ENCODE results near the gene GRM7.

GRM7 gene

DNA sequence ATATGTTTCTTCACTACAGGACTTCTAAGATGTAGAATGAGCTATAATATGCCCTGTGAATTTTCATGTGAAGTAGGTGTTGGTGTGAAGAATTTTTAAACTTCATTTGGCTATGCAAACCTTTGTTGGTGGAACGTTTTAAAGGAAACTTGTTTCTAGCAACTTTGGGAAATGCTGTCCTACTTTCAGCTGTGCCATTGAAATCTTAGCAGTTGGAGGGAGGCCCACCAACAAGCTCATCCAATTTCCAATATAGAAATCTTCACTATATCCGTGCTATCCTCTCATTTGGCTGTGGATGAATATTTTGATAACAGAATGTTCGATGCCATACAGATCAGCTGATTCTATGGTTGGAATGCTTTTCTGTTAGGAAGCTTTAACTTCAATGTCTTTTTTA lies 51.3 kb downstream of the GRM7 start:
- POLR2A ChIA-PET: interaction anchor here (0.5 kb wide), 1 partner anchor 264 kb away, joined by 3 read pairs; no protein-coding TSS in a partner anchor
- Histone ChIP-seq H3K4me1 (ENCODE audit: control insufficient read depth, insufficient read depth, low read length) (no peaks in the 10 kb centered on the region), H3K36me3 (ENCODE audit: control insufficient read depth in 2 of 2, insufficient read depth in 1 of 2, low read length in 2 of 2) (no peaks in the 10 kb centered on the region)

DNA sequence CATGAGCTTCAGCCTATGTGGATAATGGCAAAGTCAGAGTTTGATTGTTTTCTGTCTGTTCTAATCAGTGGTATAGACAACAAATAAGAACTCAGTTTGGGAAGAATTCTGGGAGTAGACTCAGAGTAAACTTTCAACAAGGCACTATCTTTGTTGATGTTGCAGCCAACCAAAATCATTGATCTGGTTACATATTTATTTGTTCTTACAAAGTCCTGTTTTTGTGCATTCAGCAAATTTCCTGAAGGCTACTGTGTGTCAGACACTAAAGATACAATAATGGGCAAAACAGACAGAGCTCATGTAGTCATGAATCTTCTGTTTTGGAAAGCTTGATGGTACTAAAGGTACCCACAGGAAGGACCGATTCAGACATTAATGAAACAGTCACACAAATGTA lies 55.0 kb downstream of the GRM7 start:
- CTCF ChIA-PET: no interaction called here
- POLR2A ChIA-PET: no interaction called here
- Histone ChIP-seq H3K4me3 (ENCODE audit: low read depth, low read length) (no peak overlapping the region), H3K27ac (ENCODE audit: extremely low read depth, low read depth, low read length) (no peak overlapping the region), H3K36me3 (ENCODE audit: control insufficient read depth in 2 of 2, insufficient read depth in 1 of 2, low read length in 2 of 2) (no peaks in the 10 kb centered on the region), H3K4me1 (ENCODE audit: control insufficient read depth, insufficient read depth, low read length) (no peaks in the 10 kb centered on the region), H3K9me3 (ENCODE audit: control insufficient read depth, insufficient read depth, low read depth, low read length) (no peaks in the 10 kb centered on the region)
- TF ChIP-seq ZNF214 (tag by site-specific recombination; IDR thresholded peaks at IDR 0.05; ENCODE audit: borderline replicate concordance) (no peak), ZNF544 (tag by site-specific recombination; IDR thresholded peaks at IDR 0.05) (no peak), ZNF530 (tag by site-specific recombination; IDR thresholded peaks at IDR 0.05; ENCODE audit: low read depth) (no peak), ZNF274 (IDR thresholded peaks at IDR 0.05; ENCODE audit: low read length) (no peak), ZNF274 (tag by site-specific recombination; IDR thresholded peaks at IDR 0.05; ENCODE audit: borderline replicate concordance) (no peak), ZNF76 (tag by site-specific recombination; IDR thresholded peaks at IDR 0.05; ENCODE audit: borderline replicate concordance, low read depth) (no peak), GLI4 (tag by site-specific recombination; IDR thresholded peaks at IDR 0.05) (no peak)
- TF ChIP-seq, protein P1, sequence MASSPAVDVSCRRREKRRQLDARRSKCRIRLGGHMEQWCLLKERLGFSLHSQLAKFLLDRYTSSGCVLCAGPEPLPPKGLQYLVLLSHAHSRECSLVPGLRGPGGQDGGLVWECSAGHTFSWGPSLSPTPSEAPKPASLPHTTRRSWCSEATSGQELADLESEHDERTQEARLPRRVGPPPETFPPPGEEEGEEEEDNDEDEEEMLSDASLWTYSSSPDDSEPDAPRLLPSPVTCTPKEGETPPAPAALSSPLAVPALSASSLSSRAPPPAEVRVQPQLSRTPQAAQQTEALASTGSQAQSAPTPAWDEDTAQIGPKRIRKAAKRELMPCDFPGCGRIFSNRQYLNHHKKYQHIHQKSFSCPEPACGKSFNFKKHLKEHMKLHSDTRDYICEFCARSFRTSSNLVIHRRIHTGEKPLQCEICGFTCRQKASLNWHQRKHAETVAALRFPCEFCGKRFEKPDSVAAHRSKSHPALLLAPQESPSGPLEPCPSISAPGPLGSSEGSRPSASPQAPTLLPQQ (tag by site-specific recombination; IDR thresholded peaks at IDR 0.05): no peak
- TF ChIP-seq, protein P2, sequence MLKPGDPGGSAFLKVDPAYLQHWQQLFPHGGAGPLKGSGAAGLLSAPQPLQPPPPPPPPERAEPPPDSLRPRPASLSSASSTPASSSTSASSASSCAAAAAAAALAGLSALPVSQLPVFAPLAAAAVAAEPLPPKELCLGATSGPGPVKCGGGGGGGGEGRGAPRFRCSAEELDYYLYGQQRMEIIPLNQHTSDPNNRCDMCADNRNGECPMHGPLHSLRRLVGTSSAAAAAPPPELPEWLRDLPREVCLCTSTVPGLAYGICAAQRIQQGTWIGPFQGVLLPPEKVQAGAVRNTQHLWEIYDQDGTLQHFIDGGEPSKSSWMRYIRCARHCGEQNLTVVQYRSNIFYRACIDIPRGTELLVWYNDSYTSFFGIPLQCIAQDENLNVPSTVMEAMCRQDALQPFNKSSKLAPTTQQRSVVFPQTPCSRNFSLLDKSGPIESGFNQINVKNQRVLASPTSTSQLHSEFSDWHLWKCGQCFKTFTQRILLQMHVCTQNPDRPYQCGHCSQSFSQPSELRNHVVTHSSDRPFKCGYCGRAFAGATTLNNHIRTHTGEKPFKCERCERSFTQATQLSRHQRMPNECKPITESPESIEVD (tag by site-specific recombination; IDR thresholded peaks at IDR 0.05): no peak
- TF ChIP-seq, protein P3, sequence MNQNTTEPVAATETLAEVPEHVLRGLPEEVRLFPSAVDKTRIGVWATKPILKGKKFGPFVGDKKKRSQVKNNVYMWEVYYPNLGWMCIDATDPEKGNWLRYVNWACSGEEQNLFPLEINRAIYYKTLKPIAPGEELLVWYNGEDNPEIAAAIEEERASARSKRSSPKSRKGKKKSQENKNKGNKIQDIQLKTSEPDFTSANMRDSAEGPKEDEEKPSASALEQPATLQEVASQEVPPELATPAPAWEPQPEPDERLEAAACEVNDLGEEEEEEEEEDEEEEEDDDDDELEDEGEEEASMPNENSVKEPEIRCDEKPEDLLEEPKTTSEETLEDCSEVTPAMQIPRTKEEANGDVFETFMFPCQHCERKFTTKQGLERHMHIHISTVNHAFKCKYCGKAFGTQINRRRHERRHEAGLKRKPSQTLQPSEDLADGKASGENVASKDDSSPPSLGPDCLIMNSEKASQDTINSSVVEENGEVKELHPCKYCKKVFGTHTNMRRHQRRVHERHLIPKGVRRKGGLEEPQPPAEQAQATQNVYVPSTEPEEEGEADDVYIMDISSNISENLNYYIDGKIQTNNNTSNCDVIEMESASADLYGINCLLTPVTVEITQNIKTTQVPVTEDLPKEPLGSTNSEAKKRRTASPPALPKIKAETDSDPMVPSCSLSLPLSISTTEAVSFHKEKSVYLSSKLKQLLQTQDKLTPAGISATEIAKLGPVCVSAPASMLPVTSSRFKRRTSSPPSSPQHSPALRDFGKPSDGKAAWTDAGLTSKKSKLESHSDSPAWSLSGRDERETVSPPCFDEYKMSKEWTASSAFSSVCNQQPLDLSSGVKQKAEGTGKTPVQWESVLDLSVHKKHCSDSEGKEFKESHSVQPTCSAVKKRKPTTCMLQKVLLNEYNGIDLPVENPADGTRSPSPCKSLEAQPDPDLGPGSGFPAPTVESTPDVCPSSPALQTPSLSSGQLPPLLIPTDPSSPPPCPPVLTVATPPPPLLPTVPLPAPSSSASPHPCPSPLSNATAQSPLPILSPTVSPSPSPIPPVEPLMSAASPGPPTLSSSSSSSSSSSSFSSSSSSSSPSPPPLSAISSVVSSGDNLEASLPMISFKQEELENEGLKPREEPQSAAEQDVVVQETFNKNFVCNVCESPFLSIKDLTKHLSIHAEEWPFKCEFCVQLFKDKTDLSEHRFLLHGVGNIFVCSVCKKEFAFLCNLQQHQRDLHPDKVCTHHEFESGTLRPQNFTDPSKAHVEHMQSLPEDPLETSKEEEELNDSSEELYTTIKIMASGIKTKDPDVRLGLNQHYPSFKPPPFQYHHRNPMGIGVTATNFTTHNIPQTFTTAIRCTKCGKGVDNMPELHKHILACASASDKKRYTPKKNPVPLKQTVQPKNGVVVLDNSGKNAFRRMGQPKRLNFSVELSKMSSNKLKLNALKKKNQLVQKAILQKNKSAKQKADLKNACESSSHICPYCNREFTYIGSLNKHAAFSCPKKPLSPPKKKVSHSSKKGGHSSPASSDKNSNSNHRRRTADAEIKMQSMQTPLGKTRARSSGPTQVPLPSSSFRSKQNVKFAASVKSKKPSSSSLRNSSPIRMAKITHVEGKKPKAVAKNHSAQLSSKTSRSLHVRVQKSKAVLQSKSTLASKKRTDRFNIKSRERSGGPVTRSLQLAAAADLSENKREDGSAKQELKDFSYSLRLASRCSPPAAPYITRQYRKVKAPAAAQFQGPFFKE (tag by site-specific recombination; IDR thresholded peaks at IDR 0.05; ENCODE audit: borderline replicate concordance): no peak
- TF ChIP-seq, protein P4, sequence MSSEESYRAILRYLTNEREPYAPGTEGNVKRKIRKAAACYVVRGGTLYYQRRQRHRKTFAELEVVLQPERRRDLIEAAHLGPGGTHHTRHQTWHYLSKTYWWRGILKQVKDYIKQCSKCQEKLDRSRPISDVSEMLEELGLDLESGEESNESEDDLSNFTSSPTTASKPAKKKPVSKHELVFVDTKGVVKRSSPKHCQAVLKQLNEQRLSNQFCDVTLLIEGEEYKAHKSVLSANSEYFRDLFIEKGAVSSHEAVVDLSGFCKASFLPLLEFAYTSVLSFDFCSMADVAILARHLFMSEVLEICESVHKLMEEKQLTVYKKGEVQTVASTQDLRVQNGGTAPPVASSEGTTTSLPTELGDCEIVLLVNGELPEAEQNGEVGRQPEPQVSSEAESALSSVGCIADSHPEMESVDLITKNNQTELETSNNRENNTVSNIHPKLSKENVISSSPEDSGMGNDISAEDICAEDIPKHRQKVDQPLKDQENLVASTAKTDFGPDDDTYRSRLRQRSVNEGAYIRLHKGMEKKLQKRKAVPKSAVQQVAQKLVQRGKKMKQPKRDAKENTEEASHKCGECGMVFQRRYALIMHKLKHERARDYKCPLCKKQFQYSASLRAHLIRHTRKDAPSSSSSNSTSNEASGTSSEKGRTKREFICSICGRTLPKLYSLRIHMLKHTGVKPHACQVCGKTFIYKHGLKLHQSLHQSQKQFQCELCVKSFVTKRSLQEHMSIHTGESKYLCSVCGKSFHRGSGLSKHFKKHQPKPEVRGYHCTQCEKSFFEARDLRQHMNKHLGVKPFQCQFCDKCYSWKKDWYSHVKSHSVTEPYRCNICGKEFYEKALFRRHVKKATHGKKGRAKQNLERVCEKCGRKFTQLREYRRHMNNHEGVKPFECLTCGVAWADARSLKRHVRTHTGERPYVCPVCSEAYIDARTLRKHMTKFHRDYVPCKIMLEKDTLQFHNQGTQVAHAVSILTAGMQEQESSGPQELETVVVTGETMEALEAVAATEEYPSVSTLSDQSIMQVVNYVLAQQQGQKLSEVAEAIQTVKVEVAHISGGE (tag by site-specific recombination; conservative IDR thresholded peaks at IDR 0.05; ENCODE audit: low read depth): no peak
- TF ChIP-seq, protein P5, sequence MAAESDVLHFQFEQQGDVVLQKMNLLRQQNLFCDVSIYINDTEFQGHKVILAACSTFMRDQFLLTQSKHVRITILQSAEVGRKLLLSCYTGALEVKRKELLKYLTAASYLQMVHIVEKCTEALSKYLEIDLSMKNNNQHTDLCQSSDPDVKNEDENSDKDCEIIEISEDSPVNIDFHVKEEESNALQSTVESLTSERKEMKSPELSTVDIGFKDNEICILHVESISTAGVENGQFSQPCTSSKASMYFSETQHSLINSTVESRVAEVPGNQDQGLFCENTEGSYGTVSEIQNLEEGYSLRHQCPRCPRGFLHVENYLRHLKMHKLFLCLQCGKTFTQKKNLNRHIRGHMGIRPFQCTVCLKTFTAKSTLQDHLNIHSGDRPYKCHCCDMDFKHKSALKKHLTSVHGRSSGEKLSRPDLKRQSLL (tag by site-specific recombination; IDR thresholded peaks at IDR 0.05): no peak

More for the DNA sequence above, 51.3 kb downstream of the GRM7 start:
- Histone ChIP-seq H3K4me3 (ENCODE audit: low read depth, low read length) (no peak overlapping the region), H3K27ac (ENCODE audit: extremely low read depth, low read depth, low read length) (no peak overlapping the region), H3K9me3 (ENCODE audit: control insufficient read depth, insufficient read depth, low read depth, low read length) (no peaks in the 10 kb centered on the region)
- CTCF ChIA-PET: no interaction called here
- TF ChIP-seq ZNF792 (tag by site-specific recombination; IDR thresholded peaks at IDR 0.05) (no peak), FEZF1 (tag by site-specific recombination; IDR thresholded peaks at IDR 0.05) (no peak)
- TF ChIP-seq, protein P6, sequence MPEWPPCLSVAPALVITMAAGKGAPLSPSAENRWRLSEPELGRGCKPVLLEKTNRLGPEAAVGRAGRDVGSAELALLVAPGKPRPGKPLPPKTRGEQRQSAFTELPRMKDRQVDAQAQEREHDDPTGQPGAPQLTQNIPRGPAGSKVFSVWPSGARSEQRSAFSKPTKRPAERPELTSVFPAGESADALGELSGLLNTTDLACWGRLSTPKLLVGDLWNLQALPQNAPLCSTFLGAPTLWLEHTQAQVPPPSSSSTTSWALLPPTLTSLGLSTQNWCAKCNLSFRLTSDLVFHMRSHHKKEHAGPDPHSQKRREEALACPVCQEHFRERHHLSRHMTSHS (tag by site-specific recombination; IDR thresholded peaks at IDR 0.05): no peak
